ENCODE measurements around the gene MINDY4.

DNA sequence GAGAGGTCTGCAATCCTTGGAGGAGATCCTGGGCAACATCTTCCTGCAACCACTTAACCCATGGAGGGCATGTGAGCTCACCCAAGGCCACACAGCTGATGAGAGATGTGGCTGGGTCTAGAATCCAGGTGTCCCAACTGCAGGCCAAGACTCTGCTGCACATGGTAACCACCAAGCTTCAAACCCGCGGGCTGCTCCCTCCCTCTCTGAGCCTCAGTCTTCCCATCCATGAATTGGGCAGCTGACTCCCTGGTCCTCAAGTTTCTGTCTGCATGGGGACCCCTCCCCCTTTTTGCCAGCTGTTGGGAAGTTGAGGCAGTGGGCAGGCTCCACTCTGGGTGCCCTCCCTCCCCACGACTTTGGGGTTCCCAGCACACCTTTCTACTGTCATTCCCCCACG lies 40.2 kb upstream of the MINDY4 start:
- TF ChIP-seq POLR2AphosphoS5 (IDR thresholded peaks at IDR 0.05) = no peak
- TF ChIP-seq, protein P1, sequence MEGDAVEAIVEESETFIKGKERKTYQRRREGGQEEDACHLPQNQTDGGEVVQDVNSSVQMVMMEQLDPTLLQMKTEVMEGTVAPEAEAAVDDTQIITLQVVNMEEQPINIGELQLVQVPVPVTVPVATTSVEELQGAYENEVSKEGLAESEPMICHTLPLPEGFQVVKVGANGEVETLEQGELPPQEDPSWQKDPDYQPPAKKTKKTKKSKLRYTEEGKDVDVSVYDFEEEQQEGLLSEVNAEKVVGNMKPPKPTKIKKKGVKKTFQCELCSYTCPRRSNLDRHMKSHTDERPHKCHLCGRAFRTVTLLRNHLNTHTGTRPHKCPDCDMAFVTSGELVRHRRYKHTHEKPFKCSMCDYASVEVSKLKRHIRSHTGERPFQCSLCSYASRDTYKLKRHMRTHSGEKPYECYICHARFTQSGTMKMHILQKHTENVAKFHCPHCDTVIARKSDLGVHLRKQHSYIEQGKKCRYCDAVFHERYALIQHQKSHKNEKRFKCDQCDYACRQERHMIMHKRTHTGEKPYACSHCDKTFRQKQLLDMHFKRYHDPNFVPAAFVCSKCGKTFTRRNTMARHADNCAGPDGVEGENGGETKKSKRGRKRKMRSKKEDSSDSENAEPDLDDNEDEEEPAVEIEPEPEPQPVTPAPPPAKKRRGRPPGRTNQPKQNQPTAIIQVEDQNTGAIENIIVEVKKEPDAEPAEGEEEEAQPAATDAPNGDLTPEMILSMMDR (IDR thresholded peaks at IDR 0.05) = no peak
- no peak for TF ChIP-seq POLR2A (IDR thresholded peaks at IDR 0.05)
